GM12878 (cell line): Measurements from ENCODE around the gene FLAD1. TPM values are rescaled to one million over a fixed set of nuclear protein-coding genes. Genes with fewer than 3 reads are reported as not detected.
A peak's percentile ranks its signal among the peaks of the same experiment; 100 is the strongest.

Experiments used
- BHLHE40 ChIP-seq, 2 experiments: fragments of 450-650 bp in 1 of 2; IDR thresholded peaks; 2 replicates each; pipeline ENCODE4 v1.6.1; 2011 to 2017; ENCODE audit warnings: low read depth in 2 of 2, borderline replicate concordance in 1 of 2, improper control_type of control experiment in 1 of 2, low read length in 1 of 2, mild to moderate bottlenecking in 1 of 2
- CBX3 ChIP-seq: fragments of 200-600 bp; sonication (generic); IDR thresholded peaks from 2 replicates; pipeline ENCODE4 v1.6.1; 2016; ENCODE audit warnings: low read depth, borderline replicate concordance
- EP300 ChIP-seq, 2 experiments: fragments of 150-350 bp in 1 of 2; IDR thresholded peaks; 2 replicates each; pipeline ENCODE4 v1.6.1; 2011 to 2012; ENCODE audit warnings: low read depth in 2 of 2, low read length in 2 of 2, borderline replicate concordance in 1 of 2, improper control_type of control experiment in 1 of 2, inconsistent platforms in 1 of 2; ENCODE audit not compliant: control insufficient read depth in 1 of 2
- ETV6 ChIP-seq, 2 experiments: fragments of 450-650 bp in 1 of 2; IDR thresholded peaks in 1 of 2; conservative IDR thresholded peaks in 1 of 2; 2 replicates each; pipeline ENCODE4 v1.6.1; 2014; ENCODE audit warnings: antibody characterized with exemption in 1 of 2, borderline replicate concordance in 1 of 2, low read depth in 1 of 2, mild to moderate bottlenecking in 1 of 2, moderate library complexity in 1 of 2
- FOS ChIP-seq: IDR thresholded peaks from 3 replicates; pipeline ENCODE4 v1.6.1; 2011; ENCODE audit warnings: borderline replicate concordance; ENCODE audit not compliant: insufficient read length; ENCODE audit errors: extremely low read depth
- FOXK2 ChIP-seq: fragments of 450-650 bp; IDR thresholded peaks from 2 replicates; pipeline ENCODE4 v1.6.1; 2017; ENCODE audit warnings: mild to moderate bottlenecking, moderate library complexity
- IKZF1 ChIP-seq: fragments of 450-650 bp; conservative IDR thresholded peaks from 2 replicates; pipeline ENCODE4 v1.6.1; 2017; ENCODE audit warnings: antibody characterized with exemption, mild to moderate bottlenecking
- IRF3 ChIP-seq: fragments of 450-650 bp; IDR thresholded peaks from 2 replicates; pipeline ENCODE4 v1.6.1; 2014; ENCODE audit warnings: mild to moderate bottlenecking
- IRF4 ChIP-seq: IDR thresholded peaks from 2 replicates; pipeline ENCODE4 v1.6.1; 2011; ENCODE audit warnings: low read depth, low read length
- LARP7 ChIP-seq: fragments of 450-650 bp; IDR thresholded peaks from 2 replicates; pipeline ENCODE4 v1.6.1; 2017; ENCODE audit warnings: mild to moderate bottlenecking
- NRF1 ChIP-seq: conservative IDR thresholded peaks from 2 replicates; pipeline ENCODE4 v1.6.1; 2011; ENCODE audit warnings: mild to moderate bottlenecking, low read depth, low read length, improper control_type of control experiment
- PKNOX1 ChIP-seq: fragments of 450-650 bp; IDR thresholded peaks from 2 replicates; pipeline ENCODE4 v1.6.1; 2016; ENCODE audit warnings: mild to moderate bottlenecking
- POLR2AphosphoS2 ChIP-seq: IDR thresholded peaks from 2 replicates; pipeline ENCODE4 v1.6.1; 2011; ENCODE audit warnings: low read depth, mild to moderate bottlenecking, low read length, improper control_type of control experiment, moderate library complexity
- POU2F2 ChIP-seq: IDR thresholded peaks from 3 replicates; pipeline ENCODE4 v1.6.1; 2011; ENCODE audit warnings: low read depth, mild to moderate bottlenecking, low read length, borderline replicate concordance
- RELA ChIP-seq: fragments of 450-650 bp; IDR thresholded peaks from 2 replicates; pipeline ENCODE4 v1.8.0; 2014; ENCODE audit warnings: borderline replicate concordance; ENCODE audit not compliant: partially characterized antibody
- SPI1 ChIP-seq: IDR thresholded peaks from 2 replicates; pipeline ENCODE4 v1.6.1; 2011; ENCODE audit warnings: low read depth, mild to moderate bottlenecking, low read length, moderate library complexity, borderline replicate concordance; ENCODE audit not compliant: insufficient read depth
- STAT3 ChIP-seq: IDR thresholded peaks from 2 replicates; pipeline ENCODE4 v1.6.1; 2011; ENCODE audit warnings: low read depth, low read length, improper control_type of control experiment
- ZNF207 ChIP-seq: fragments of 450-650 bp; IDR thresholded peaks from 2 replicates; pipeline ENCODE4 v1.6.1; 2014; ENCODE audit warnings: antibody characterized with exemption, mild to moderate bottlenecking, borderline replicate concordance
- ZNF622 ChIP-seq: fragments of 450-650 bp; IDR thresholded peaks from 2 replicates; pipeline ENCODE4 v1.6.1; 2017; ENCODE audit warnings: mild to moderate bottlenecking, inconsistent platforms
- ZZZ3 ChIP-seq: IDR thresholded peaks from 2 replicates; pipeline ENCODE4 v1.6.1; 2011; ENCODE audit warnings: low read depth; ENCODE audit not compliant: control insufficient read depth, insufficient read length
- polyA plus RNA-seq, 11 experiments: library from polyadenylated mRNA; depleted of rRNA in 4 of 11; unstranded in 6 of 11; stranded (reverse) in 5 of 11; fragments of >200 nt; fragmentation: Nextera tagmentation in 4 of 11; fragmentation: Illumina TruSeq in 1 of 11; extraction: Ambion mirVana in 4 of 11; extraction: Trizol in 1 of 11; gene quantifications; 1 replicate in 1 of 11; 2 replicates in 10 of 11; pipeline versions ENCODE4 v1.2.1 to v1.2.3, GENCODE V29; 2011 to 2016; ENCODE audit warnings: inconsistent platforms in 2 of 11, missing spikeins in 2 of 11, low read depth in 1 of 11
- total RNA-seq, 4 experiments: library from RNA; depleted of rRNA in 3 of 4; stranded (reverse); fragments of >200 nt in 3 of 4; fragmentation: Illumina TruSeq in 1 of 4; extraction: Trizol in 1 of 4; gene quantifications; 2 replicates each; pipeline versions ENCODE4 v1.2.1 to v1.2.3, GENCODE V29; 2013 to 2021
- TF ChIP-seq, protein P1 (sequence below): IDR thresholded peaks from 2 replicates; pipeline ENCODE4 v1.6.1; 2012; ENCODE audit warnings: low read depth, low read length, improper control_type of control experiment
- TF ChIP-seq, protein P2 (sequence below): fragments of 450-650 bp; formaldehyde crosslinking; IDR thresholded peaks from 2 replicates; pipeline ENCODE4 v1.4.0; 2020; ENCODE audit warnings: mild to moderate bottlenecking, moderate library complexity

The FLAD1 gene
- total and polyA plus RNA-seq, 10 of the 15 experiments (the other 5 are each of a cell fraction or from before 2014, with no cell fraction given), result 22.9 to 93.4 (median 56.6) TPM

GRCh38 chr1:154944401-154945159, 38.6 kb upstream of the FLAD1 start (continued):
- TF ChIP-seq, protein P1, sequence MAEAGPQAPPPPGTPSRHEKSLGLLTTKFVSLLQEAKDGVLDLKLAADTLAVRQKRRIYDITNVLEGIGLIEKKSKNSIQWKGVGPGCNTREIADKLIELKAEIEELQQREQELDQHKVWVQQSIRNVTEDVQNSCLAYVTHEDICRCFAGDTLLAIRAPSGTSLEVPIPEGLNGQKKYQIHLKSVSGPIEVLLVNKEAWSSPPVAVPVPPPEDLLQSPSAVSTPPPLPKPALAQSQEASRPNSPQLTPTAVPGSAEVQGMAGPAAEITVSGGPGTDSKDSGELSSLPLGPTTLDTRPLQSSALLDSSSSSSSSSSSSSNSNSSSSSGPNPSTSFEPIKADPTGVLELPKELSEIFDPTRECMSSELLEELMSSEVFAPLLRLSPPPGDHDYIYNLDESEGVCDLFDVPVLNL, result no peak
- TF ChIP-seq POLR2AphosphoS2, result 0 out of 2 replicates have a peak, but pooled peaks have one; percentile 27
- TF ChIP-seq POU2F2, result peak; percentile 98; the same call in 2 of the 3 replicates
- no peak for TF ChIP-seq CBX3
- no peak for TF ChIP-seq FOXK2
- TF ChIP-seq SPI1, result no peak
- no peak for TF ChIP-seq STAT3
- no peak for TF ChIP-seq ZNF622
- no peak for TF ChIP-seq RELA
- TF ChIP-seq BHLHE40 (IDR thresholded peaks at IDR 0.05; ENCODE audit: borderline replicate concordance in 1 of 2, low read depth in 2 of 2, low read length in 1 of 2), result peak; percentile 35 to 39; a peak in 3 of 4 replicates
- no peak for TF ChIP-seq EP300 (IDR thresholded peaks at IDR 0.05; ENCODE audit: borderline replicate concordance in 1 of 2, control insufficient read depth in 1 of 2, low read depth in 2 of 2, low read length in 2 of 2)
- TF ChIP-seq IKZF1, result no peak
- no peak for TF ChIP-seq IRF3
- TF ChIP-seq, protein P2, sequence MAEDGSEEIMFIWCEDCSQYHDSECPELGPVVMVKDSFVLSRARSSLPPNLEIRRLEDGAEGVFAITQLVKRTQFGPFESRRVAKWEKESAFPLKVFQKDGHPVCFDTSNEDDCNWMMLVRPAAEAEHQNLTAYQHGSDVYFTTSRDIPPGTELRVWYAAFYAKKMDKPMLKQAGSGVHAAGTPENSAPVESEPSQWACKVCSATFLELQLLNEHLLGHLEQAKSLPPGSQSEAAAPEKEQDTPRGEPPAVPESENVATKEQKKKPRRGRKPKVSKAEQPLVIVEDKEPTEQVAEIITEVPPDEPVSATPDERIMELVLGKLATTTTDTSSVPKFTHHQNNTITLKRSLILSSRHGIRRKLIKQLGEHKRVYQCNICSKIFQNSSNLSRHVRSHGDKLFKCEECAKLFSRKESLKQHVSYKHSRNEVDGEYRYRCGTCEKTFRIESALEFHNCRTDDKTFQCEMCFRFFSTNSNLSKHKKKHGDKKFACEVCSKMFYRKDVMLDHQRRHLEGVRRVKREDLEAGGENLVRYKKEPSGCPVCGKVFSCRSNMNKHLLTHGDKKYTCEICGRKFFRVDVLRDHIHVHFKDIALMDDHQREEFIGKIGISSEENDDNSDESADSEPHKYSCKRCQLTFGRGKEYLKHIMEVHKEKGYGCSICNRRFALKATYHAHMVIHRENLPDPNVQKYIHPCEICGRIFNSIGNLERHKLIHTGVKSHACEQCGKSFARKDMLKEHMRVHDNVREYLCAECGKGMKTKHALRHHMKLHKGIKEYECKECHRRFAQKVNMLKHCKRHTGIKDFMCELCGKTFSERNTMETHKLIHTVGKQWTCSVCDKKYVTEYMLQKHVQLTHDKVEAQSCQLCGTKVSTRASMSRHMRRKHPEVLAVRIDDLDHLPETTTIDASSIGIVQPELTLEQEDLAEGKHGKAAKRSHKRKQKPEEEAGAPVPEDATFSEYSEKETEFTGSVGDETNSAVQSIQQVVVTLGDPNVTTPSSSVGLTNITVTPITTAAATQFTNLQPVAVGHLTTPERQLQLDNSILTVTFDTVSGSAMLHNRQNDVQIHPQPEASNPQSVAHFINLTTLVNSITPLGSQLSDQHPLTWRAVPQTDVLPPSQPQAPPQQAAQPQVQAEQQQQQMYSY, result no peak
- no peak for TF ChIP-seq LARP7
- no peak for TF ChIP-seq ETV6 (conservative IDR thresholded peaks at IDR 0.05 in 1 of 2, IDR thresholded peaks at IDR 0.05 in 1 of 2; ENCODE audit: borderline replicate concordance in 1 of 2, low read depth in 1 of 2)
- TF ChIP-seq ZNF207, result no peak
- no peak for TF ChIP-seq IRF4
- no peak for TF ChIP-seq PKNOX1
- TF ChIP-seq NRF1, result no peak
- TF ChIP-seq ZZZ3, result no peak
- no peak for TF ChIP-seq FOS
